ENCODE results near the gene KCTD8.

DNA sequence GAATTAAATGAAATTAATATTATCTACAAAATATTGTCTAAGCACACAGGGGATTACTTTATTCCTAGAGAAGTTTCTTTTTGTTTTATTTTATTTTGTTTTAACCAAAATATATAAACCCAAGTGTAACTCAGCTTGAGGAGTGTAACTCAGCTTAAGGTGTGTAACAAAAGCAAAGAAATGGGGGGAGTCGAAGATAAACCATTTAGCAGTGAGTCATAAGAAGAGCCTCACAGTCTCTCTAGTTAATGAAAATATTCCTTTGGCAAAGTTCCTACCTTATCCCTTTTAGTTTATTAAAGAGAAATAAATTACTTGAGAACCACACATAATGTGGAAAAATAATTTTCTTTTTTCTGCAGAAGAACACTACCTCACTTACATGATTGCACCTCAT, 261.8 kb downstream of the KCTD8 start:
- no peak for TF ChIP-seq EP300 (conservative IDR thresholded peaks at IDR 0.05; ENCODE audit: poor library complexity, severe bottlenecking)
- no peak for TF ChIP-seq CTCF (IDR thresholded peaks at IDR 0.05; ENCODE audit: poor library complexity, severe bottlenecking)
- no peak for TF ChIP-seq RAD21 (conservative IDR thresholded peaks at IDR 0.05)
- no peak for TF ChIP-seq POLR2AphosphoS5 (IDR thresholded peaks at IDR 0.05)
